Measurements from ENCODE around the gene ZNF784.

ZNF784 gene

GRCh38 chr19:55611983-55612645 lies 12.3 kb downstream of the ZNF784 start:
- no peak for TF ChIP-seq CTCF (IDR thresholded peaks at IDR 0.05; ENCODE audit: low read depth, low read length)
- DNase-seq (ENCODE audit: low read depth, low spot score): no peak
- H3K4me3 ChIP-seq (ENCODE audit: low read depth, low read length): no peak overlapping the region
- in situ Hi-C loops (cut with HindIII; ENCODE audit: low sequenced_read_pairs): no loop called here

- H3K4me3 ChIP-seq (ENCODE audit: low read depth, low read length): no peak overlapping the region
- DNase-seq (ENCODE audit: low read depth, low spot score): no peak
- in situ Hi-C loops (cut with HindIII; ENCODE audit: low sequenced_read_pairs): no loop called here
- TF ChIP-seq CTCF (IDR thresholded peaks at IDR 0.05; ENCODE audit: low read depth, low read length): no peak
Observed at GRCh38 chr19:55611300-55611982, 12.9 kb downstream of the ZNF784 start.

- H3K4me3 ChIP-seq (ENCODE audit: low read depth, low read length): no peak overlapping the region
- TF ChIP-seq CTCF (IDR thresholded peaks at IDR 0.05; ENCODE audit: low read depth, low read length): no peak
- in situ Hi-C loops (cut with HindIII; ENCODE audit: low sequenced_read_pairs): no loop called here
Observed at GRCh38 chr19:55609326-55609725, 15.0 kb downstream of the ZNF784 start.

GRCh38 chr19:55606817-55607216 lies 17.5 kb downstream of the ZNF784 start:
- H3K4me3 ChIP-seq (ENCODE audit: low read depth, low read length): peak overlapping the region; percentile 93
- DNase-seq (ENCODE audit: low read depth, low spot score): no peak
- TF ChIP-seq CTCF (IDR thresholded peaks at IDR 0.05; ENCODE audit: low read depth, low read length): no peak
- in situ Hi-C loops (cut with HindIII; ENCODE audit: low sequenced_read_pairs): no loop called here

More at GRCh38 chr19:55609326-55609725, 15.0 kb downstream of the ZNF784 start:
- no peak for DNase-seq (ENCODE audit: low read depth, low spot score)

- peak overlapping the region; percentile 93 for H3K4me3 ChIP-seq (ENCODE audit: low read depth, low read length)
- in situ Hi-C loops (cut with HindIII; ENCODE audit: low sequenced_read_pairs): no loop called here
- no peak for TF ChIP-seq CTCF (IDR thresholded peaks at IDR 0.05; ENCODE audit: low read depth, low read length)
- DNase-seq (ENCODE audit: low read depth, low spot score): no peak
Observed at GRCh38 chr19:55606471-55606787, 17.9 kb downstream of the ZNF784 start.

GRCh38 chr19:55605637-55606470 lies 18.5 kb downstream of the ZNF784 start, which contains the start of gene ZNF865:
ZNF865 (plus strand) TSS chr19:55605647; CDS start chr19:55613619, 7,972 bp downstream.
- DNase-seq (ENCODE audit: low read depth, low spot score): peak; percentile 87
- peak; percentile 88 for TF ChIP-seq CTCF (IDR thresholded peaks at IDR 0.05; ENCODE audit: low read depth, low read length)
- peak within 1 kb of the TSS; percentile 93 for H3K4me3 ChIP-seq (ENCODE audit: low read depth, low read length)
- in situ Hi-C loops (cut with HindIII; ENCODE audit: low sequenced_read_pairs): no loop called here
